Measurements from ENCODE around the gene TNS1. TPM values are rescaled to one million over a fixed set of nuclear protein-coding genes. Genes with fewer than 3 reads are reported as not detected.
"Not testable (repeated sequence)": the region's sequence is repeated elsewhere in the genome, so short reads cannot be mapped to it uniquely, and the experiment has no call there.

The TNS1 gene
- total and polyA plus RNA-seq, 2 donors, result 191 to 576 TPM

- no peak for DNase-seq (ENCODE audit: extremely low spot score)
- no peak overlapping the region for H3K4me3 ChIP-seq (ENCODE audit: low read depth, low read length)
- 80% methylated on average over 6 of the region's 6 CpGs for WGBS
- H3K36me3 ChIP-seq (ENCODE audit: insufficient read depth), result peaks cover 9% of the 10 kb centered on the region
- H3K27ac ChIP-seq (ENCODE audit: low read depth), result no peak overlapping the region
- H3K4me1 ChIP-seq (ENCODE audit: insufficient read depth), result no peaks in the 10 kb centered on the region
Measured at GRCh38 chr2:217812170-217812569, 190.6 kb downstream of the TNS1 start.

DNA sequence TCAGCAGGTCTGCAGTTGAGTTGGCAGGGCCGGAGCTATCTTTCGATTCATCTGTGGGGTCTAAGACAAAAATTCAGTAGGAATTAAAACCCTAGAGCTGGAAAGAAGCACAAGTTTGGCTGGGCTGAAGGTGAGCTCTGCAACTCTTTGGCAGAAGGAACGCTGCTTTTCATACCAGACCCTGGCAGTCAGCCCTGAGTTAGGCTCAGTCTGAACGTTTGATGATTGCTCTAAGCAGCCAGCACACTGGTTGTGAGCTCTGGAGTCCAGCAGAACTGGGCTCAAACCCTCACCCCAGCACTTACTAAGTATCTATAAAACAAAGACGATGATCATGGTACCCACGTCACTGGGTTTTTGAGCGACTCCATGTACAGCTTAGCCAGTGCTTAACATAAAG lies 192.5 kb downstream of the TNS1 start:
- DNase-seq (ENCODE audit: extremely low spot score), result no peak
- Histone ChIP-seq H3K4me3 (ENCODE audit: low read depth, low read length) (no peak overlapping the region), H3K27ac (ENCODE audit: low read depth) (no peak overlapping the region), H3K36me3 (ENCODE audit: insufficient read depth) (peaks cover 9% of the 10 kb centered on the region), H3K4me1 (ENCODE audit: insufficient read depth) (no peaks in the 10 kb centered on the region)
- 77% methylated on average over 7 of the region's 7 CpGs for WGBS

GRCh38 chr2:217809736-217810135 lies 193.1 kb downstream of the TNS1 start:
- Histone ChIP-seq H3K27ac (ENCODE audit: low read depth) (no peak overlapping the region), H3K36me3 (ENCODE audit: insufficient read depth) (peaks cover 6% of the 10 kb centered on the region), H3K4me3 (ENCODE audit: low read depth, low read length) (no peak overlapping the region), H3K4me1 (ENCODE audit: insufficient read depth) (no peaks in the 10 kb centered on the region)
- 82% methylated on average over 7 of the region's 7 CpGs for WGBS
- no peak for DNase-seq (ENCODE audit: extremely low spot score)

DNA sequence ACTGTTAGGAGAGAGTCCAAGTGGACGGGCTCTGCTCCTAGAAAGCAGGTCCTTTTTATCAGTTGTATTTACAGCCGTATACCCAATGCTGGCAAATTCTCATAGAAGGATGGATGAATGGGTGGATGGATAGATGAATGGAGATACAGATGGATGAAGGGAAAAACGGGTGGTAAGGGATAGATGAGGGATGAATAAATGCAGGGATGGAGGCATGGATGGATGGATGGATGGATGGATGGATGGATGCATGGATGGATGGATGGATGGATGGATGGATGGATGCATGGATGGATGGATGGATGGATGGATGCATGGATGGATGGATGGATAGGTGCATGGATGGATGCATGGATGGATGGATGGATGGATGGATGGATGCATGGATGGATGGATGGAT lies 193.8 kb downstream of the TNS1 start:
- 87% methylated on average over 3 of the region's 3 CpGs for WGBS
- not testable (repeated sequence) for H3K36me3 ChIP-seq (ENCODE audit: insufficient read depth); H3K27ac ChIP-seq (ENCODE audit: low read depth); H3K4me3 ChIP-seq (ENCODE audit: low read depth, low read length); H3K4me1 ChIP-seq (ENCODE audit: insufficient read depth); DNase-seq (ENCODE audit: extremely low spot score)

- WGBS, result 65% methylated on average over 3 of the region's 3 CpGs
- no peak for DNase-seq (ENCODE audit: extremely low spot score)
- Histone ChIP-seq H3K4me1 (ENCODE audit: insufficient read depth) (no peaks in the 10 kb centered on the region), H3K4me3 (ENCODE audit: low read depth, low read length) (no peak overlapping the region), H3K27ac (ENCODE audit: low read depth) (no peak overlapping the region), H3K36me3 (ENCODE audit: insufficient read depth) (peaks cover 5% of the 10 kb centered on the region)
Measured at GRCh38 chr2:217808326-217808725, 194.5 kb downstream of the TNS1 start.

- no peak for DNase-seq (ENCODE audit: extremely low spot score)
- H3K27ac ChIP-seq (ENCODE audit: low read depth), result no peak overlapping the region
- H3K36me3 ChIP-seq (ENCODE audit: insufficient read depth), result peaks cover 5% of the 10 kb centered on the region
- no peak overlapping the region for H3K4me3 ChIP-seq (ENCODE audit: low read depth, low read length)
- H3K4me1 ChIP-seq (ENCODE audit: insufficient read depth), result no peaks in the 10 kb centered on the region
- 64% methylated on average over 5 of the region's 5 CpGs for WGBS
Measured at GRCh38 chr2:217807753-217808152, 195.0 kb downstream of the TNS1 start.

DNA sequence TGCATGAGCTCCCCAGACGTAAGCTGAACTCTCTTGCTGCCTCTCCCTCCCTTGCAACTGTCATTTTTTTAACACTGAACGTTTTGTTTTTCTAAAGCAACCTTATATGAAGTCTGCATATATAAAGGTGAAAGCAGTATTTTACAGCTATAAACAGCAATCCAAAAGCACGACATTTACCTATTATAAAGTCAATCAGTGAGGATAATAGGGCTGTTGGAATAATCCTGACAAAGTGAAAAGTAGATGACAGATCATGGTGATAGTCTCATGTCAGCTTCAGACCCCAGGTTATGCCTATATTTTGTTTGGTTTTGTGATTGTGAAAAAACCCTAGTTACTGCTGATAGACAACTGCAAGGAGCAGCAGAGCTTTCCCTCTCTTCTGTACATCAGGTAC lies 195.8 kb downstream of the TNS1 start:
- 51% methylated on average over 3 of the region's 3 CpGs for WGBS
- Histone ChIP-seq H3K4me1 (ENCODE audit: insufficient read depth) (no peaks in the 10 kb centered on the region), H3K36me3 (ENCODE audit: insufficient read depth) (peaks cover 5% of the 10 kb centered on the region), H3K4me3 (ENCODE audit: low read depth, low read length) (no peak overlapping the region), H3K27ac (ENCODE audit: low read depth) (no peak overlapping the region)
- no peak for DNase-seq (ENCODE audit: extremely low spot score)

GRCh38 chr2:217806482-217806765 lies 196.4 kb downstream of the TNS1 start:
- peaks cover 5% of the 10 kb centered on the region for H3K36me3 ChIP-seq (ENCODE audit: insufficient read depth)
- H3K4me1 ChIP-seq (ENCODE audit: insufficient read depth), result no peaks in the 10 kb centered on the region
- H3K4me3 ChIP-seq (ENCODE audit: low read depth, low read length), result no peak overlapping the region
- 61% methylated on average over 3 of the region's 3 CpGs for WGBS
- no peak overlapping the region for H3K27ac ChIP-seq (ENCODE audit: low read depth)
- DNase-seq (ENCODE audit: extremely low spot score), result no peak

GRCh38 chr2:217805668-217806481 lies 196.9 kb downstream of the TNS1 start:
- no peak for DNase-seq (ENCODE audit: extremely low spot score)
- Histone ChIP-seq H3K4me1 (ENCODE audit: insufficient read depth) (no peaks in the 10 kb centered on the region), H3K36me3 (ENCODE audit: insufficient read depth) (peaks cover 3% of the 10 kb centered on the region), H3K4me3 (ENCODE audit: low read depth, low read length) (no peak overlapping the region), H3K27ac (ENCODE audit: low read depth) (no peak overlapping the region)
- WGBS, result 85% methylated on average over 8 of the region's 8 CpGs

GRCh38 chr2:217804791-217805667 lies 197.8 kb downstream of the TNS1 start:
- WGBS, result 53% methylated on average over 9 of the region's 9 CpGs
- no peak overlapping the region for H3K27ac ChIP-seq (ENCODE audit: low read depth)
- DNase-seq (ENCODE audit: extremely low spot score), result no peak
- H3K4me3 ChIP-seq (ENCODE audit: low read depth, low read length), result no peak overlapping the region
- no peaks in the 10 kb centered on the region for H3K4me1 ChIP-seq (ENCODE audit: insufficient read depth)
- peaks cover 2% of the 10 kb centered on the region for H3K36me3 ChIP-seq (ENCODE audit: insufficient read depth)

DNA sequence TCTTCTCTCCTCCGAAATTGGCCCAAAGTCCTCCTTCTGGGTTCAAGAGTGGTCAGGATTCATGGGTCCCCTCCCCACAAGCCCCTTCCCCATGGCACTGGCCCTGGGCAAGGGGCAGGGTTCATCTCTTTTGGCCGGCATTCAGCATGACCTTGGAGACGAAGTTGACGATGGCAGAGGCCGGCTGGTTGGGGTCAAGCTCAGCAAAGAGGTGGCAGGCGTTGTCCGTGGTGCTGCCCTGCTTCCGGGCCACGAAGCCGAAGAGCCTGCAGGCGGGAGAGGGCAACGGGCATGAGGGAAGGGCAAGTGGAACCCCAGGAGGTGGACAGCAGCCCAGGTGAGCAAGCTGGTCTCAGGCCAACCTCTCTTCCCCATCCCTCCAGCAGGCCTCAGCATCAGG lies 198.5 kb downstream of the TNS1 start:
- H3K27ac ChIP-seq (ENCODE audit: low read depth), result no peak overlapping the region
- 69% methylated on average over 12 of the region's 12 CpGs for WGBS
- no peaks in the 10 kb centered on the region for H3K4me1 ChIP-seq (ENCODE audit: insufficient read depth)
- H3K36me3 ChIP-seq (ENCODE audit: insufficient read depth), result no peaks in the 10 kb centered on the region
- H3K4me3 ChIP-seq (ENCODE audit: low read depth, low read length), result no peak overlapping the region
- no peak for DNase-seq (ENCODE audit: extremely low spot score)

DNA sequence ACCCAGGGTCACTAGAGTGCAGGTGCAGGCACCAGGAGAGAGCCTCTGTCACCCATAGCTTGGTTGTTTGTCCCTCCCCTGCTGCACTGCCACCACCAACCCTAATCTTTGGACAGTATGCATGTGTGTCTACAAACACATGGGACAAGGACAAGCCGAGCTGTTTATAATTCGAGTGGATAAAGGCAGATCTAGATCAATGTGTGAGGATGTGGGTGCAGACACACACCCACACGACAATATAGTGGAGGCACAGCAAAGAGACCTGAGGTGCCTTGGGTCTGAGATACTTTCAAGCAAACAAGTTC lies 199.2 kb downstream of the TNS1 start:
- no peak for DNase-seq (ENCODE audit: extremely low spot score)
- Histone ChIP-seq H3K27ac (ENCODE audit: low read depth) (no peak overlapping the region), H3K4me3 (ENCODE audit: low read depth, low read length) (no peak overlapping the region), H3K36me3 (ENCODE audit: insufficient read depth) (no peaks in the 10 kb centered on the region), H3K4me1 (ENCODE audit: insufficient read depth) (no peaks in the 10 kb centered on the region)
- WGBS, result 62% methylated on average over 3 of the region's 3 CpGs

- 81% methylated on average over 7 of the region's 7 CpGs for WGBS
- Histone ChIP-seq H3K36me3 (ENCODE audit: insufficient read depth) (no peaks in the 10 kb centered on the region), H3K4me1 (ENCODE audit: insufficient read depth) (no peaks in the 10 kb centered on the region), H3K4me3 (ENCODE audit: low read depth, low read length) (no peak overlapping the region), H3K27ac (ENCODE audit: low read depth) (no peak overlapping the region)
- no peak for DNase-seq (ENCODE audit: extremely low spot score)
Measured at GRCh38 chr2:217802876-217803652, 199.7 kb downstream of the TNS1 start.

DNA sequence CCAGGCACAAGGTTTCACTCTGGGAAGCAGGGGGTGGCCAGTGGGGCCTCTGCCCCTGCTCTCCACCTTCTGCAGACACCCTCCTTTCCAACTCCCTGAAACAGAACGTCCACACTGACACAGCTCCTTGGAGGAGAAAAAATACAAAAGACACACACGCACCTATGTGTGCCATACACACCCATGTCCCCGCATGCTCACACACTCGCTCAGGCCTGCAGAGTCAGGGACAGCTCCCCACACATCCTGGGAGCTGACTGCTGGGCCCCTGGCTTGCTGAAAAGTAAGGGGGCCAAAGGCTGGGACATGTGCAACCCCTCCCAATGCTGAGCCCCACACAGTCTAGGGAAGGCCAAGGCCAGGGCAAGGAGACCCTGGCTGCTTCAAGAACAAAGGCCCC lies 200.5 kb downstream of the TNS1 start:
- WGBS, result 69% methylated on average over 4 of the region's 4 CpGs
- H3K4me1 ChIP-seq (ENCODE audit: insufficient read depth), result no peaks in the 10 kb centered on the region
- no peaks in the 10 kb centered on the region for H3K36me3 ChIP-seq (ENCODE audit: insufficient read depth)
- DNase-seq (ENCODE audit: extremely low spot score), result no peak
- no peak overlapping the region for H3K27ac ChIP-seq (ENCODE audit: low read depth)
- no peak overlapping the region for H3K4me3 ChIP-seq (ENCODE audit: low read depth, low read length)

All from urinary bladder (tissue), 4 donors.